Fibroblast of lung (primary cell): ENCODE results near the gene EXOC3. TPM values are rescaled to one million over a fixed set of nuclear protein-coding genes. Genes with fewer than 3 reads are reported as not detected.

Source experiments
- DNase-seq, 2 donors: peaks; one replicate each; pipeline versions ENCODE4 v3.0.0 to v3.0.0-alpha.2; 2010; ENCODE audit warnings: low read depth in 2 of 2
- H2AFZ ChIP-seq: 2 replicates; pipeline ENCODE4 v1.5.1; 2012; ENCODE audit warnings: low read length, control low read depth, inconsistent platforms
- H3K27ac ChIP-seq: 2 replicates; pipeline ENCODE4 v1.5.1; 2011; ENCODE audit warnings: low read length, control low read depth; ENCODE audit not compliant: insufficient read depth
- H3K27me3 ChIP-seq: 2 replicates; pipeline ENCODE4 v1.5.1; 2011; ENCODE audit warnings: mild to moderate bottlenecking, low read length; ENCODE audit not compliant: control insufficient read depth, insufficient read depth
- H3K36me3 ChIP-seq: 2 replicates; pipeline ENCODE4 v1.5.1; 2011; ENCODE audit warnings: low read length; ENCODE audit not compliant: control insufficient read depth, insufficient read depth
- H3K4me1 ChIP-seq: 2 replicates; pipeline ENCODE4 v1.5.1; 2011; ENCODE audit warnings: low read length; ENCODE audit not compliant: control insufficient read depth, insufficient read depth; ENCODE audit errors: extremely low read depth
- H3K4me2 ChIP-seq: 2 replicates; pipeline ENCODE4 v1.5.1; 2011; ENCODE audit warnings: low read length, control low read depth; ENCODE audit not compliant: insufficient read depth; ENCODE audit errors: extremely low read depth
- H3K4me3 ChIP-seq, 4 experiments: fragments of 200-600 bp in 1 of 4; sonication (generic) in 1 of 4; replicated peaks in 1 of 4; 2 replicates each; pipeline ENCODE4 v1.5.1; 2011 to 2016; ENCODE audit warnings: low read length in 4 of 4, low read depth in 3 of 4, mild to moderate bottlenecking in 3 of 4, control low read depth in 2 of 4, inconsistent platforms in 1 of 4, mixed read lengths in 1 of 4; ENCODE audit not compliant: insufficient read depth in 1 of 4; ENCODE audit errors: control extremely low read depth in 1 of 4
- H3K79me2 ChIP-seq: 2 replicates; pipeline ENCODE4 v1.5.1; 2012; ENCODE audit warnings: mild to moderate bottlenecking, low read length, inconsistent platforms; ENCODE audit not compliant: control insufficient read depth, insufficient read depth
- H3K9ac ChIP-seq: 2 replicates; pipeline ENCODE4 v1.5.1; 2011; ENCODE audit warnings: mild to moderate bottlenecking, low read length, control low read depth; ENCODE audit not compliant: insufficient read depth
- H3K9me3 ChIP-seq: 2 replicates; pipeline ENCODE4 v1.5.1; 2012; ENCODE audit warnings: low read depth, low read length; ENCODE audit not compliant: control insufficient read depth, insufficient read depth
- H4K20me1 ChIP-seq: 2 replicates; pipeline ENCODE4 v1.5.1; 2011; ENCODE audit warnings: low read length; ENCODE audit not compliant: control insufficient read depth, insufficient read depth; ENCODE audit errors: extremely low read depth
- CTCF ChIP-seq, 2 donors: IDR thresholded peaks in 1 of 2; conservative IDR thresholded peaks in 1 of 2; 1 replicate in 1 of 2; 2 replicates in 1 of 2; pipeline ENCODE4 v1.5.1; 2011 to 2012; ENCODE audit warnings: low read length in 2 of 2, control low read depth in 1 of 2, inconsistent platforms in 1 of 2, low read depth in 1 of 2, mild to moderate bottlenecking in 1 of 2
- EZH2 ChIP-seq: IDR thresholded peaks from 2 replicates; pipeline ENCODE4 v1.5.1; 2012; ENCODE audit warnings: low read length, control low read depth, mild to moderate bottlenecking; ENCODE audit errors: missing control alignments
- polyA plus RNA-seq, 2 donors: library from polyadenylated mRNA; depleted of rRNA in 1 of 2; stranded (reverse) in 1 of 2; unstranded in 1 of 2; fragments of >200 nt; gene quantifications; 2 replicates each; pipeline ENCODE4 v1.2.1, GENCODE V29; 2011 to 2012; ENCODE audit warnings: missing spikeins in 1 of 2
- total RNA-seq: library from RNA; depleted of rRNA; stranded (reverse); fragments of >200 nt; gene quantifications from 2 replicates; pipeline ENCODE4 v1.2.1, GENCODE V29; 2014

Gene EXOC3
- total and polyA plus RNA-seq, 2 donors (not counting 1 experiment from before 2014, with no cell fraction given): 19.9 to 34.5 TPM

GRCh38 chr5:405421-405820, 37.6 kb upstream of the EXOC3 start:
- Histone ChIP-seq H3K4me3 (no peak overlapping the region), H4K20me1 (no peaks in the 10 kb centered on the region), H3K36me3 (peaks cover 3% of the 10 kb centered on the region), H3K79me2 (peaks cover 6% of the 10 kb centered on the region), H3K27me3 (no peaks in the 10 kb centered on the region), H2AFZ (no peak overlapping the region), H3K9ac (no peak overlapping the region), H3K4me2 (no peak overlapping the region), H3K27ac (no peak overlapping the region), H3K4me1 (peaks cover 8% of the 10 kb centered on the region), H3K9me3 (no peaks in the 10 kb centered on the region)
- DNase-seq: no peak
- TF ChIP-seq CTCF (conservative IDR thresholded peaks at IDR 0.05 in 1 of 2, IDR thresholded peaks at IDR 0.05 in 1 of 2; ENCODE audit: low read depth in 1 of 2, low read length in 2 of 2) (no peak), EZH2 (no peak)

GRCh38 chr5:406041-406440, 36.9 kb upstream of the EXOC3 start:
- H3K27ac ChIP-seq: no peak overlapping the region
- no peak for DNase-seq

DNA sequence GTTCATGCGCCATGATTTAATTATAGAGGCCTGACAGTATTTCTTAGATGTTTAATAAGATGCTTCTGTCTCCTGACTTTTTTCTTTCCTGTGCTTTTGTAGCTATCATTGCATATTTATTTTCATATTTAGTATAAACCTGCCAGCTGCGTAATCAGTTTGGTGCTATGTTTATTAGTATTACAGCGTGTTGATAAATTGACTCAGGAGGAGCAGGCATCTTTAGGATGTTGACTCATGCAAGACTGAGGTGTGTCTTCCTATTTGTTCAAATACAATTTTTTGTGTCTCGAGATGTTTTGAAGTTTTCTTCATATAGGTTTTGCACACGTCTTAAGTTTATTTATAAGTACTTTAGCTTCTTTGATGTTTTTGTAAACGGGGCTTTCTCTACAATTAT, 35.9 kb upstream of the EXOC3 start:
- H3K9me3 ChIP-seq: no peaks in the 10 kb centered on the region
- no peak overlapping the region for H3K4me3 ChIP-seq
- no peak overlapping the region for H3K4me2 ChIP-seq
- TF ChIP-seq CTCF (conservative IDR thresholded peaks at IDR 0.05 in 1 of 2, IDR thresholded peaks at IDR 0.05 in 1 of 2; ENCODE audit: low read depth in 1 of 2, low read length in 2 of 2) (no peak), EZH2 (no peak)
- no peaks in the 10 kb centered on the region for H4K20me1 ChIP-seq
- no peak overlapping the region for H3K27ac ChIP-seq
- H3K79me2 ChIP-seq: peaks cover 6% of the 10 kb centered on the region
- H2AFZ ChIP-seq: no peak overlapping the region
- DNase-seq: no peak
- no peaks in the 10 kb centered on the region for H3K27me3 ChIP-seq
- no peaks in the 10 kb centered on the region for H3K4me1 ChIP-seq
- H3K36me3 ChIP-seq: peaks cover 2% of the 10 kb centered on the region
- H3K9ac ChIP-seq: no peak overlapping the region

More at GRCh38 chr5:406041-406440, 36.9 kb upstream of the EXOC3 start:
- TF ChIP-seq EZH2: no peak
- TF ChIP-seq CTCF (conservative IDR thresholded peaks at IDR 0.05 in 1 of 2, IDR thresholded peaks at IDR 0.05 in 1 of 2; ENCODE audit: low read depth in 1 of 2, low read length in 2 of 2): no peak
- Histone ChIP-seq H3K36me3 (peaks cover 3% of the 10 kb centered on the region), H3K27me3 (no peaks in the 10 kb centered on the region), H3K4me3 (no peak overlapping the region), H3K4me1 (peaks cover 3% of the 10 kb centered on the region), H3K79me2 (peaks cover 6% of the 10 kb centered on the region), H2AFZ (no peak overlapping the region), H4K20me1 (no peaks in the 10 kb centered on the region), H3K4me2 (no peak overlapping the region), H3K9me3 (no peaks in the 10 kb centered on the region), H3K9ac (no peak overlapping the region)
